ENCODE data around the gene CIDEA. TPM values are rescaled to one million over a fixed set of nuclear protein-coding genes. Genes with fewer than 3 reads are reported as not detected.
"Not testable (repeated sequence)": the region's sequence is repeated elsewhere in the genome, so short reads cannot be mapped to it uniquely, and the experiment has no call there.

Gene CIDEA
- total RNA-seq, 4 donors from 2014 or later, result not detected

DNA sequence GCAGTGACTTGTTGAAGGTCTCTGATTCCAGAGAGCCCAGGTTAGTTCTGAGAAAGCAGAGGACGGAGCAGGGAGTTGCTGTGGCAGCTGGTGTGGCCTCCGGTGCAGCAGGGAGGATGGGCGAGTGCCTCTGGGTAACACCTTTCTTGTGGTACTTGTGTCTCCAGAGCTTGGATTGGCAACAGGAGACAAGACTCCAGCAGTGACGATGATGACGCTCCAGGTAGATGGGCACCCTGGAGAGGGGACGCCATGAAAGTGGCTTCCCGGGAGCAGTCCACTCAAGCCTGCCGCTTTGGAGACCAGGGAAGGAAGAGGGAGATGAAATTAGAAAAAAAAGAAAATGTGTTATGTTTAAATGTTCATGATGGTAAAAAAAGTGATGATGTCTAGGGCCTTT, 23.6 kb upstream of the CIDEA start:
- DNase-seq; intact Hi-C loops (cut with DNase I; ENCODE audit: low total_unique reads); H3K4me1 ChIP-seq: not testable (repeated sequence)

DNA sequence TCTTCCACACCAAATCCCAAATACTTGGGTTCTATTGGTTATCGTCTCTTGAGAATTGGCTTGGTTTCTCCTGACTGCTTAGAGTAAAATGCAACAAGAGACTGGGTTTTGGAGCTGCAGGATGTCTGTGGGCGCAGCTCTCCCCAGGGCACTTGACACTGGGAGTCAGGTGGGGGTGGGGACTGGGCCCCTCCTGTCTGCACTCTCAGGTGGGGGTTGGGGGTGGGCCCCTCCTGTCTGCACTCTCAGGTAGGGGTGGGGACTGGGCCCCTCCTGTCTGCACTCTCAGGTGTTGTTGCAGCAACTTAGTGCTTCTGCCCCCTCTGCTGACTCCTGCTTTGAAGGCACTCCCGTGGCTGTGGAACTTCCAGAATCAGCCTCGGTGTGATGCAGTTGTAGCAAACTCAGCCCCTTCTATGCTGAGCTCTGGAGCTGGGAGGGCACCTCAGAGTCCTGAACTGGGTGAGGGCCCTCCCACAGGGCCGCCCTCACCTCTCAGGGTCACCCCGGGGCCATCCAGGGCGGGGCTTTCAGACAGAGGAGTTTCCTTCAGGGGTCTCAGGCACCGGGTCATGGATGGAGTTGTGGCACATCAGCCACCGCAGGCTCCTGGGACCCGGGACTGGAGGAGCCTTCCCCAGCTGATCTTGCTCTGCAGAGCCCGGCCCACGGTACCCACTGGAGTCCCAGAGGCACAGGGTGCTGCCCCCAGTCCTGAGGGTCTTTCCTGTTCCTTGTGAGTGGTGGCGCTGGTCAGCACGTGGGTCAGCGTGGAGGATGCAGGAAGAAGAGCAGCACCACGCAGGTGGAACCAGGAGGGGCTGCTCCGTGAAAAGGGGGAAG, 22.9 kb upstream of the CIDEA start:
- Histone ChIP-seq H3K36me3 (no peaks in the 10 kb centered on the region), H3K4me3 (no peak overlapping the region), H3K27ac (no peak overlapping the region), H3K27me3 (no peaks in the 10 kb centered on the region), H3K4me1 (no peaks in the 10 kb centered on the region), H3K9me3 (no peaks in the 10 kb centered on the region)
- TF ChIP-seq, protein P1, sequence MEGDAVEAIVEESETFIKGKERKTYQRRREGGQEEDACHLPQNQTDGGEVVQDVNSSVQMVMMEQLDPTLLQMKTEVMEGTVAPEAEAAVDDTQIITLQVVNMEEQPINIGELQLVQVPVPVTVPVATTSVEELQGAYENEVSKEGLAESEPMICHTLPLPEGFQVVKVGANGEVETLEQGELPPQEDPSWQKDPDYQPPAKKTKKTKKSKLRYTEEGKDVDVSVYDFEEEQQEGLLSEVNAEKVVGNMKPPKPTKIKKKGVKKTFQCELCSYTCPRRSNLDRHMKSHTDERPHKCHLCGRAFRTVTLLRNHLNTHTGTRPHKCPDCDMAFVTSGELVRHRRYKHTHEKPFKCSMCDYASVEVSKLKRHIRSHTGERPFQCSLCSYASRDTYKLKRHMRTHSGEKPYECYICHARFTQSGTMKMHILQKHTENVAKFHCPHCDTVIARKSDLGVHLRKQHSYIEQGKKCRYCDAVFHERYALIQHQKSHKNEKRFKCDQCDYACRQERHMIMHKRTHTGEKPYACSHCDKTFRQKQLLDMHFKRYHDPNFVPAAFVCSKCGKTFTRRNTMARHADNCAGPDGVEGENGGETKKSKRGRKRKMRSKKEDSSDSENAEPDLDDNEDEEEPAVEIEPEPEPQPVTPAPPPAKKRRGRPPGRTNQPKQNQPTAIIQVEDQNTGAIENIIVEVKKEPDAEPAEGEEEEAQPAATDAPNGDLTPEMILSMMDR (IDR thresholded peaks at IDR 0.05), result no peak
- TF ChIP-seq POLR2A (IDR thresholded peaks at IDR 0.05), result no peak
- intact Hi-C loops (cut with DNase I; ENCODE audit: low total_unique reads), result no loop called here
- no peak for DNase-seq

More for the DNA sequence above, 23.6 kb upstream of the CIDEA start:
- not testable (repeated sequence) for H3K9me3 ChIP-seq, H3K36me3 ChIP-seq, H3K27ac ChIP-seq, H3K4me3 ChIP-seq, H3K27me3 ChIP-seq

DNA sequence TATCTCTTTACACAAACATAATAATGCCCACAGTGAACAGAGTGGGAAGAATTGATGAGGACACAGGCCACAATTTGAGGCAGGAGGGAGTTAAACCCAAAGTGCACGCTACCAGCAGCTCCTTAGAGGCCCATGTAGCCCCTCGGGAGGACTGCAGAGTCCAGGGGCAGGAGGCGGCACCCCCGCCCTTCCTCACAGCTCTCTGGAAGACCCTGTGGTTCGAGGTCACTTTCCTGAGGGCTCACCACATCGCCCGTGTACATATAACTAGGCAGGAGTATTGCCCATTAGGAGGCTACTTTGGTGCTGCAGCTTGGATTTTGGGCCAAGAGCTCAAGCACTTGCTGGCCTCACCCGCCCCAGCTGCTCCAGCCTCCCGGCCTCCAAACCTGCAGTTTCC, 22.2 kb upstream of the CIDEA start:
- H3K27me3 ChIP-seq, result no peaks in the 10 kb centered on the region
- H3K27ac ChIP-seq, result no peak overlapping the region
- no peak for TF ChIP-seq POLR2A (IDR thresholded peaks at IDR 0.05)
- TF ChIP-seq, protein P1 (IDR thresholded peaks at IDR 0.05), result no peak
- H3K4me1 ChIP-seq, result no peaks in the 10 kb centered on the region
- no peak overlapping the region for H3K4me3 ChIP-seq
- H3K36me3 ChIP-seq, result no peaks in the 10 kb centered on the region
- no peak for DNase-seq
- H3K9me3 ChIP-seq, result no peaks in the 10 kb centered on the region
- intact Hi-C loops (cut with DNase I; ENCODE audit: low total_unique reads), result no loop called here

DNA sequence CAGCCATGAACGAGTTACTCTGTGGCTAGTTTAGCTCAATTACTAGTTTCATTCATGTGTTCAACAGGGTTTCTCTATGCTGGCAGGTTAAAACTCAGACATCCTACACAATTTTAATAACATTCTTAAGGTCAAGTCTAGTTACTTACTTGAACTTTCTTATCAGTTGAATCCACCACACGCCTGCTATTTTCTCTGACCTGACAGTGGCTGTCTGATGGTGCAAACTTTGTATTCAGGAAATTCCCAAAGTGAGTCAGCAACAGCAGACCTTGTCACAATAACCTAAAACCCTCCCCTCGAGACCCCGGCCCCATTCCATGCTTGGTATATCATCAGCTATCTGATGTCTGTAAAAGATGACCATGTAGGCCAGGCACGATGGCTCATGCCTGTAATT, 20.8 kb upstream of the CIDEA start:
- H3K9me3 ChIP-seq, result no peaks in the 10 kb centered on the region
- H3K27ac ChIP-seq, result no peak overlapping the region
- TF ChIP-seq, protein P1 (IDR thresholded peaks at IDR 0.05), result no peak
- no peak for TF ChIP-seq POLR2A (IDR thresholded peaks at IDR 0.05)
- no peak for DNase-seq
- H3K4me3 ChIP-seq, result no peak overlapping the region
- H3K4me1 ChIP-seq, result no peaks in the 10 kb centered on the region
- intact Hi-C loops (cut with DNase I; ENCODE audit: low total_unique reads), result no loop called here
- H3K36me3 ChIP-seq, result no peaks in the 10 kb centered on the region
- no peaks in the 10 kb centered on the region for H3K27me3 ChIP-seq

DNA sequence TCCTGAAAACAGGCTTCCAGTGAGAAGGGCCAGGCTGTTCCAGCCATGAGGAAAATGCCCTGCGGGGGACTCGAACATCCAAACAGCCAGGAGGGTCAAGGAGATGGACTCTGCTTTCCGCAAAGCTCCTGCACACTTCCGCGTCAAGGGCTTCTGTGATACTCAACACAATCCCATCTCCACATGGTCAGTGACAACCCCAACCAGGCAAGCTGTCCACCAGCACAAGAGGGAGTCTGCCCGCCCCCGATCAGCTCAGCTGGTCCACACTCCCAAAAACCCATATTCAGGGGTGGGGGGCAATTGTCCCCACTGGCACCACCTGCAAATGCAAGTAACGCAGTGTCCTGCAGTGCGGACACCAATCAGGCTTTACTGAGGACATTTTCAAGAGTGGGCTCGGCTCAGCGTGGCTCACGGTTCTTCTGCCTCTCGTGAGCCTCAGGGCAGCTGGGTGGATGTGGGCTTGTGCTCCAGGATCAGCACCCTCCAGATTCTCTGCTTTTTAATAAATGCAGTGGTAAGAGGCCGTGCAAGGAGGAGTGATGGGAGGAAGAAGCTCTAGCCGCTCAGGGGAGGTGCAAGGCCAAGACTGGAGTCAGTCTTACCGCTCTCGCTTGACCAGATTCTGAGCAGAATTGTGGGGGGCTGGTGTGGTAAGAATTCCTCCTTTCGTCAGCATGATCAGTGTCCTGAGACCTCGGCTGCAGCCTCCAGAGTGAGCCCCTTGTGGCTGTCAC, 19.5 kb upstream of the CIDEA start:
- intact Hi-C loops (cut with DNase I; ENCODE audit: low total_unique reads), result no loop called here
- DNase-seq, result no peak
- TF ChIP-seq, protein P1 (IDR thresholded peaks at IDR 0.05), result no peak
- no peak for TF ChIP-seq POLR2A (IDR thresholded peaks at IDR 0.05)
- no peak overlapping the region for H3K4me3 ChIP-seq
- no peak overlapping the region for H3K27ac ChIP-seq
- H3K27me3 ChIP-seq, result no peaks in the 10 kb centered on the region
- H3K4me1 ChIP-seq, result no peaks in the 10 kb centered on the region
- no peaks in the 10 kb centered on the region for H3K36me3 ChIP-seq
- H3K9me3 ChIP-seq, result no peaks in the 10 kb centered on the region

All from uterus (tissue), 4 donors.